ENCODE measurements around the gene SORCS2.
A peak's percentile ranks its signal among the peaks of the same experiment; 100 is the strongest.

SORCS2 gene

GRCh38 chr4:7362862-7363430 is 170.6 kb downstream of the SORCS2 start:
- DNase-seq: no peak

DNA sequence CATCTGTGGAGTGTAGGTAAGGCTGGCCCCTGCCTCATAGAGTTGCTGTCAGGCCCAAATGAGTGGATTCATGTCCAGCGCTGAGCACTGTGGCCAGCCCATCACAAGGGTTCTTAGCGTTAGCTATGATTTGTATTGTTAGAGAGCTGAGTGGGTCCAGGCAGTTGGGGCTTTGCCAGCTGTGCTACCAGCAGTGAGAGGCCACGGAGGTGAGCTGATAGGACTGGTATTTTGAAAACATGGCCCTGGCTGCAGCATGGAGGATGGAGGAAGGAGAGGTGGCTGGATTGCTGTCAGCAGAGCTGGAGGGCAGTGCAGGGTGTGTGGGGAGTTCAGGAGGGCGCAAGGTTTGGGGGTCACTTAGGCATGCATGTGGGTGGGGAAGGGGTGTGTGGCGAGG is 172.6 kb downstream of the SORCS2 start:
- no peak for DNase-seq

GRCh38 chr4:7365462-7366179 is 173.3 kb downstream of the SORCS2 start:
- no peak for DNase-seq

DNA sequence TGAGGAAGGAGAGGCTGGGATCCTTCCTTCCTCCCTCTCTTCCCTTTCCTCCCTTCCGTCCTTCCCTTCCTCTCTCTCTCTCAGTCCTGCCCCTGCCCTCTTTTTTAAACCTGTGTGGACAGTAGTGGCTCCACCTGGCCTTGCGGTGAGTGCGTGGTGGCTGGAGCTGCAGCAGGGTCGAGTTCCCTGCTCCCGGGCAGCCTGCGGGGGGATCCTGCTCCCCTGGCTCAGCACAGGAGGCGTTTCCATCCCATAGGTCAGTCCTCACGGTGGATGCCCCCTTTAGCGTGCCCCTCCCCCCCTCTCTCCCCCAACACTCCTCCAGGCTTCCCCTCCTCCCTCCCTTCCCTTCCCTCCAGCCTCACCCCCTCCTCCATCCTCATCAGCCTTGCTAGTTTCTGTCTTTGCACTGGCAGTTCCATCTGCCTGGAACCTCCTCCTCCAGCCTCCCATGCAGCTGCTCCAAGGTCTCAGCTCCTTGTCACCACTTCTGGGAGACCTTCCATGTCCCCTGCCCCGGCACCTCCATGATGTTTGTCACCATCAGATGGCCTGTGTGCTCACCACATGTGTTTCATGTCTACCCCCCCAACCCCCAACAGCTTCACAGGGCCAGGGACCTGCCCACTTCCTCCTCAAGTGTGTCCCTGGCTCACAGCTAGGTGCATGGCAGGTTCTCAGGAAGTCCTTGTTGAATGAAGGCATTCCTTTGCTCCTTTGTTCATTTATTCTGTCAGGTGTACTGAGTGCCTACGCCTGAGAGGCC is 174.0 kb downstream of the SORCS2 start:
- DNase-seq: no peak

- no peak for DNase-seq
These were observed 174.6 kb downstream of the SORCS2 start for GRCh38 chr4:7366954-7367353.

GRCh38 chr4:7367406-7367805 is 175.1 kb downstream of the SORCS2 start:
- no peak for DNase-seq

DNA sequence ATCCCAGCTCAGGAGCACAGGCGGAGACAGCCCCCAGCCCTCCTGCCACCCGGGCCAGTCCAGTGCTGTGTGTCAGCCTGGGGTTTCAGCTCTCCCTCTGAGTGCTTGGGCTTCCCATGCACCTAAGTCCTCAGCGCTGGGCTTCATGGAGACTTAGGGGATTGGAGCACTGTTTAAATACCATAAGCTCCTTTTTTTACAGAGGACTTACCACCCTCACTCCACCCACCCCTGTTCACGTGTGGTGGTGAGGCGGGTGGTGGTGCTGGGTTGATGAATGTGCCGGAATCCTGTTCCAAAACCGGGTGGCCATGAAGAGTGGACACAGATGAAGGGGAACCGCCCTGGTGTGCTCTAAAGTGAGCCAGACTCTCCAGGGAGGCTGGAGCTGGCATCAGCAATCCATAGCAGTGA is 175.5 kb downstream of the SORCS2 start:
- no peak for DNase-seq

DNA sequence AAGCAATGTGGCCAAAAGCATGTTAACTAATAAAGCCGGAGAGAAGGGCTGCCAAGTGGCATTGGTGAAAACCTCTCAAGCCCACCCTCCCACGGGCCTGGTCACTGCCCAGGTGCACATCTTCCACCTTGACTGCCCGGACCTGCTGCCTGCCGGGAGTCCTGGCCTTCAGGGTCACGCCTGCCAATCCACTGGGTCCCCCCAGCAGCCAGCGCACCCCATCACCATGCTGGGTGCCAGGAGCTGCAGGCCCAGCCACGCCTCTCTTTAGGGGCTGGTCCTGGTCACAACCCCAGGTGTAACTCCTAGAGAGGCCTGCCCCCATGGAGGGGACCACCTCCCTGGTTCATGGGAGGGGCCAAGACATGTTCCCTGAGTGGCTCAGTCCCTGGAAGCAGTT is 176.0 kb downstream of the SORCS2 start:
- no peak for DNase-seq

DNA sequence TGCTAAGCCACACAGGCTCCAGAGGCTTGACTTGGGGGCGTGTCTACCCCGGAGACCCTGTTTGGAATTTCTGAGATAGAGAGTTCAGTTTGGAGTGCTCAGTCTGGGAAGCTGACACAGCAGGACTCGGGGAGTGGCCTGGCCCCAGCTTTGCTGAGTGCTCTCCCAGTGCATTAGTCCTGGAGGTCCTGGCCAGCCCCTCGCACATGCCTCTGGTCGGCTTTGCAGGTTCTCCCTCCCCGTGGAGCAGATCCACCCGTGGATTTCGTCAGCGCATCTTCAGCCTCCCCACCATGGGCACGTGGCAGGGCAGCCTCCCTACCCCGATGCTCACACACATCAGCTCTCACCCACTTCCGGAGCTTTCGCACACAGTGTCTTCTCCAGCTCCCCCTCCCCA is 177.2 kb downstream of the SORCS2 start:
- DNase-seq: no peak

GRCh38 chr4:7370038-7370437 is 177.7 kb downstream of the SORCS2 start:
- DNase-seq: no peak

- DNase-seq: no peak
These were observed 179.0 kb downstream of the SORCS2 start for GRCh38 chr4:7371210-7371941.

DNA sequence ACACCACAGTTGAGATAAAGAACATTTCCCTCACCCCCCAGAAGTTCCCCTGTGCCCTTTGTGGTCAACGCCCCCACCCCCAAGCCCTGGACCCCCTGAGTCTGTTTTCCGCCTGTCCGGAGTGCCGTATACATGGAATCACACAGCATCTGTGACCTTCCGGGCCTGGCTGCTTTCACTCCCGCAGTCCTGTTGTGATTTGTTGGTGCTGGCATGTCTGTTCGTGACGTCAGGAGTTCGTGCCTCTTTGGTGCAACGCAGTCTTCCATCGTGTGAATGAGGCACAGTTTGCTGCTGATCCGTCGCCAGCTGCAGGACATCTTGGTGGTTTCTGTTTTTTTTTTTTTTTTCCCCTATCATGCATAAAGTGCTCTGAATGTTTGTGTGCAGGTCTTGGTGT is 180.3 kb downstream of the SORCS2 start:
- no peak for DNase-seq

DNA sequence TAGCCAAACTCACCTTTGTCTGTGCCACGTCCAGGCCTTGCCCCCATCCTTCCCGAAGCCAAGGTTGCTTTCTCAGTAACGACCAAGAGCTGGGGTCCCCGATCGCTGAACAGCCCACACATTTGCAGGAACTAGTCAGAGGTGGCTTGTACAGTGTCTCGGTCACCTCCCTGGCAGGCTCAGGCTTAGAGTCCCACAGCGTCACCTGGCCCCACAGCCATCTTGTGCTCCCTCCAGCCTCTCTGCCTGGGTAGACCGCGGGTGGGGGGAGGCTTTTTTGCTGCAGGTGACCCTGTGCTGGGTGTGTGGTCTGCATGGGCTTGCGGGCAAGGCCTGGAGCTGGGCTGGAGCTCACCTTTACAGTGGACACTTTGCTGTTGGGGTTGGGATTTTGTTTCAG is 182.2 kb downstream of the SORCS2 start:
- no peak for DNase-seq

- DNase-seq: no peak
These were observed 183.1 kb downstream of the SORCS2 start for GRCh38 chr4:7375427-7375826.

- DNase-seq: peak; percentile 42
These were observed 185.0 kb downstream of the SORCS2 start for GRCh38 chr4:7377223-7377865.

DNA sequence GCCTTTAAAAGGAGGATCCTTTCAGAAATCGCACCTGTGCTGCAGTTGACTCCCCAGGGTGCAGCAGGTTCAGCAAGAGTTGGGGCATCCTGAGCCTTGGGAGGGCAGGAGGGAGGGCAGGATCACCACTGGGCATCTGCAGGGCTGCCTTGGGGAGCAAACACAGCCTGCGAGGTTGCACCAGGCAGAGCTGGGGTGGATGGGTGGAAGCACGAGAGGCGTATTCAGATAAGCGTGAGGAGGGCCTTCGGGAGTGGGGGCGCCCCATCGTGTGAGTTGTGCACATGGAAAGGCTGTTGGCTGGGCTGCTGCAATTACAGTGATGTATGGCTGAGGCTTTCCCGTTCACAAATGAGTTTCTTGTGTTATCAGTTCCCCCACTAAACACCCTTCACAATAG is 186.8 kb downstream of the SORCS2 start:
- DNase-seq: no peak

GRCh38 chr4:7379719-7380118 is 187.4 kb downstream of the SORCS2 start:
- no peak for DNase-seq

DNA sequence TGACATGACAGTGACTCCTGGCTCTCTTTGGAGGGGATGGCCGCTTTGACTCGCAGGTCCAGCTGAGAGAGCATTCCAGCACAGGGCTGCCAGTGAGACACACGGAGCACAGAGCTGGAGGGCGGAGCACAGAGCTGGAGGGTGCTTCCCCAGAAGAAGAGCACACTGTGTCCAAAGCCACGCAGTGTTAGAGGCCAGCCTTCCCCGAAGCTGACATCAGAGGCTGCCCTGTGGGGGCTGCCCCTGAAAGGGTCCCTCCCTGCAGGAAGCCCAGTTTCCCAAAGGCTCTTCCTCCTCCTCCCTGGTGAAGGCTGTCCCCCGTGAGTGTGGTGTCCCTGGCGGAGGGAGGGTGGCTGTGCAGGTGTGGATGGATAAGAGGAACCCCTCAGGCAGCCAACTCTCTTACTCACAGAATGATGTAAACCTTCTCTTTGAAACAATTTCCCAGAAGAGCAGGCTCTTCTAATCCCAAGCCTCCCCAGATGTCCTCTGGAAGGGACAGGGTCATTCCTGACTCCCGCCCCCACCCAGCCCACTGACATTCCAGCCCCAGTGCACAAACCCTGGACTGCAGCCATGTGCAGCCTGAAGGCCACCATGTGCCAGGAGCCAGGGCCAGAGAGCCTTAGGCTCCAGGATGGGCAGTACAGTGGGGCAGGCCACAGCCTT is 189.0 kb downstream of the SORCS2 start:
- DNase-seq: no peak

- no peak for DNase-seq
These were observed 189.7 kb downstream of the SORCS2 start for GRCh38 chr4:7381890-7382633.

- no peak for DNase-seq
These were observed 190.3 kb downstream of the SORCS2 start for GRCh38 chr4:7382634-7383014.

GRCh38 chr4:7383266-7383665 is 190.9 kb downstream of the SORCS2 start:
- DNase-seq: no peak
